HG02798 (cell line): ENCODE data around the gene ABI3BP.
A peak's percentile ranks its signal among the peaks of the same experiment; 100 is the strongest.

Source experiments
- ATAC-seq: cut with Tn5 transposase; IDR thresholded peaks from one replicate; pipeline ENCODE4 v1.9.1; 2021; ENCODE audit warnings: mild to moderate bottlenecking; ENCODE audit not compliant: unreplicated experiment, poor library complexity

Gene ABI3BP

GRCh38 chr3:100857863-100858262, 135.4 kb downstream of the ABI3BP start:
- no peak for ATAC-seq

- no peak for ATAC-seq
These were observed 136.4 kb downstream of the ABI3BP start for GRCh38 chr3:100856821-100857220.

- ATAC-seq = no peak
These were observed 140.4 kb downstream of the ABI3BP start for GRCh38 chr3:100852840-100853239.

- no peak for ATAC-seq
These were observed 142.5 kb downstream of the ABI3BP start for GRCh38 chr3:100850701-100851100.

- ATAC-seq = no peak
These were observed 143.1 kb downstream of the ABI3BP start for GRCh38 chr3:100850156-100850555.

- peak; percentile 36 for ATAC-seq
These were observed 148.9 kb downstream of the ABI3BP start for GRCh38 chr3:100844063-100844936.

- ATAC-seq = no peak
These were observed 155.1 kb downstream of the ABI3BP start for GRCh38 chr3:100838157-100838556.

GRCh38 chr3:100836661-100837060, 156.6 kb downstream of the ABI3BP start:
- ATAC-seq = no peak

GRCh38 chr3:100834332-100834731, 158.9 kb downstream of the ABI3BP start:
- no peak for ATAC-seq

GRCh38 chr3:100833483-100833882, 159.7 kb downstream of the ABI3BP start:
- ATAC-seq = no peak

GRCh38 chr3:100831629-100832028, 161.6 kb downstream of the ABI3BP start:
- ATAC-seq = no peak

- ATAC-seq = no peak
These were observed 162.3 kb downstream of the ABI3BP start for GRCh38 chr3:100830931-100831330.

- ATAC-seq = no peak
These were observed 167.6 kb downstream of the ABI3BP start for GRCh38 chr3:100825574-100825973.

- no peak for ATAC-seq
These were observed 177.6 kb downstream of the ABI3BP start for GRCh38 chr3:100815583-100815982.

- no peak for ATAC-seq
These were observed 179.4 kb downstream of the ABI3BP start for GRCh38 chr3:100813828-100814227.

GRCh38 chr3:100811779-100812507, 181.3 kb downstream of the ABI3BP start:
- peak; percentile 60 for ATAC-seq

- no peak for ATAC-seq
These were observed 182.6 kb downstream of the ABI3BP start for GRCh38 chr3:100810671-100811070.

- ATAC-seq = no peak
These were observed 188.6 kb downstream of the ABI3BP start for GRCh38 chr3:100804631-100805030.

- no peak for ATAC-seq
These were observed 189.5 kb downstream of the ABI3BP start for GRCh38 chr3:100803711-100804110.

- ATAC-seq = no peak
These were observed 191.1 kb downstream of the ABI3BP start for GRCh38 chr3:100802126-100802525.

- no peak for ATAC-seq
These were observed 195.2 kb downstream of the ABI3BP start for GRCh38 chr3:100798012-100798411.
